Hematopoietic multipotent progenitor cell treated with erythropoietin and hydrocortisone succinate and interleukin-3 and kit ligand, for 8 days (in vitro differentiated cells): Measurements from ENCODE around the gene SMARCD3.

Experiments used
- DNase-seq: peaks from one replicate; pipeline ENCODE4 v3.0.0-alpha.2; 2015

The SMARCD3 gene

GRCh38 chr7:151272405-151272804 is 23.9 kb upstream of the SMARCD3 start:
- DNase-seq: no peak

GRCh38 chr7:151271699-151272355 is 23.3 kb upstream of the SMARCD3 start:
- peak; percentile 47 for DNase-seq

- DNase-seq: no peak
Observed at GRCh38 chr7:151269511-151269910, 21.0 kb upstream of the SMARCD3 start.

GRCh38 chr7:151265351-151265931 is 16.9 kb upstream of the SMARCD3 start:
- no peak for DNase-seq

GRCh38 chr7:151264615-151265014 is 16.1 kb upstream of the SMARCD3 start:
- DNase-seq: no peak

- no peak for DNase-seq
Observed at GRCh38 chr7:151261529-151261928, 13.0 kb upstream of the SMARCD3 start.

- DNase-seq: no peak
Observed at GRCh38 chr7:151260883-151261282, 12.4 kb upstream of the SMARCD3 start.

GRCh38 chr7:151260471-151260870 is 12.0 kb upstream of the SMARCD3 start:
- DNase-seq: no peak

GRCh38 chr7:151257990-151258389 is 9.5 kb upstream of the SMARCD3 start:
- DNase-seq: no peak

GRCh38 chr7:151256410-151257045 is 8.0 kb upstream of the SMARCD3 start:
- no peak for DNase-seq

- no peak for DNase-seq
Observed at GRCh38 chr7:151255390-151255789, 6.9 kb upstream of the SMARCD3 start.

- DNase-seq: no peak
Observed at GRCh38 chr7:151254851-151255250, 6.4 kb upstream of the SMARCD3 start.

- no peak for DNase-seq
Observed at GRCh38 chr7:151254316-151254715, 5.8 kb upstream of the SMARCD3 start.

GRCh38 chr7:151252961-151253711 is 4.6 kb upstream of the SMARCD3 start:
- no peak for DNase-seq

GRCh38 chr7:151252561-151252835 is 4.0 kb upstream of the SMARCD3 start:
- no peak for DNase-seq

- no peak for DNase-seq
Observed at GRCh38 chr7:151251689-151252560, 3.4 kb upstream of the SMARCD3 start.

GRCh38 chr7:151251328-151251688 is 2.8 kb upstream of the SMARCD3 start:
- no peak for DNase-seq

- DNase-seq: no peak
Observed at GRCh38 chr7:151250181-151251132, 2.0 kb upstream of the SMARCD3 start.

- DNase-seq: peak; percentile 24
Observed at GRCh38 chr7:151249732-151250072, 1.2 kb upstream of the SMARCD3 start.

GRCh38 chr7:151249034-151249731 is 689 bp upstream of the SMARCD3 start:
- DNase-seq: peak; percentile 40

- no peak for DNase-seq
Observed at GRCh38 chr7:151247611-151248345, 716 bp downstream of the SMARCD3 start.
